ENCODE measurements around the gene STARD10. TPM values are rescaled to one million over a fixed set of nuclear protein-coding genes. Genes with fewer than 3 reads are reported as not detected.

STARD10 gene
- total and polyA plus RNA-seq, 9 of the 15 experiments (the other 6 are each of a cell fraction or from before 2014, with no cell fraction given), result 0.15 to 52.9 (median 32.3) TPM

DNA sequence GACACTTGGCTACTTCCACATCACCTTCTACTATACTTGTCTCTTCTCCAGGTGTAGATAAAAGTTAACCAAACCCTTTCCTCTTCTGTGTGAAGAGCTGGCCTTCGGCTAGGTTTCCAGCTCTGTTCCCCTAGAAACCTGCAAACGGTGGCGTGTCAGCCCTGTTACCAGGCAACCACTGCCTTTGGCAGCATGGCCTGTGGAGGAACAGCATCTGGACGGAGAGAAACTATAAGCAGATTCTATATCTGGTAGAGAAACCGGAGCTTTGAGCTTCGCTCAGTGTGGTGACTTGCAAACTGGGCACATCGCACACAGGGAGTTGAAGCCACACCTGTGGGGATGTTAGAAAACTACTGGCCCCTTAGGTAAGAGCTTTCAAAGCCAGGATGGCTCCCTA is 77.6 kb downstream of the STARD10 start:
- Histone ChIP-seq H3K9ac (ENCODE audit: insufficient read depth in 1 of 2, low read depth in 2 of 2, low read length in 2 of 2) (no peak overlapping the region), H3K9me1 (ENCODE audit: control insufficient read depth, insufficient read depth, low read length) (no peaks in the 10 kb centered on the region), H3K36me3 (ENCODE audit: control insufficient read depth, insufficient read depth, low read length) (peaks cover 73% of the 10 kb centered on the region; the same call in 2 of the 3 replicates), H3K4me2 (ENCODE audit: insufficient read depth, low read length) (no peak overlapping the region), H3K27ac (ENCODE audit: extremely low read depth, low read depth, low read length) (no peak overlapping the region), H4K20me1 (replicated peaks; ENCODE audit: control insufficient read depth, insufficient read depth, low read length) (no peaks in the 10 kb centered on the region), H3K9me3 (replicated peaks; ENCODE audit: control insufficient read depth, insufficient read depth, low read depth, low read length) (no peaks in the 10 kb centered on the region), H3K27me3 (ENCODE audit: control insufficient read depth in 2 of 2, insufficient read depth in 2 of 2, low read length in 2 of 2) (no peaks in the 10 kb centered on the region), H3K79me2 (ENCODE audit: control insufficient read depth, insufficient read depth, low read length) (peaks cover 19% of the 10 kb centered on the region), H3K4me1 (replicated peaks in 1 of 2; ENCODE audit: control insufficient read depth in 2 of 2, insufficient read depth in 2 of 2, low read length in 2 of 2) (peaks cover 0 to 22% of the 10 kb centered on the region in 2 experiments; a peak in 4 of 5 replicates), H2AFZ (ENCODE audit: low read depth, low read length) (no peak overlapping the region), H3K4me3 (no peak overlapping the region)
- FAIRE-seq (no peak), DNase-seq (ENCODE audit: extremely low read depth in 1 of 4, low spot score in 3 of 4) (no peak), ATAC-seq (no peak)
- in situ Hi-C loops (cut with MboI), result no loop called here
- ChIA-PET CTCF (ENCODE audit: low intra/inter-chr PET ratio) (no interaction called here), POLR2A (interaction anchor here (0.7 to 1.9 kb wide), 3 partner anchors 9 to 13 kb away, joined by 3 to 5 read pairs (median 4); no protein-coding TSS in a partner anchor)
- 75% methylated on average over 7 of the region's 7 CpGs for WGBS (ENCODE audit: insufficient coverage, low coverage, missing lambda C conversion rate)
- TF ChIP-seq NONO (IDR thresholded peaks at IDR 0.05; ENCODE audit: low read depth in 2 of 2, low read length in 1 of 2) (no peak), SRSF7 (optimal IDR thresholded peaks at IDR 0.05; ENCODE audit: low read depth, low read length) (no peak), PHF21A (IDR thresholded peaks at IDR 0.05; ENCODE audit: borderline replicate concordance, low read depth) (no peak), RFX1 (IDR thresholded peaks at IDR 0.05) (peak; percentile 51; the same call in 1 of the 2 replicates)
- intact Hi-C loops (cut with micrococcal nuclease), result no loop called here
- BruUV-seq (replicated peaks), result no TSS peak

DNA sequence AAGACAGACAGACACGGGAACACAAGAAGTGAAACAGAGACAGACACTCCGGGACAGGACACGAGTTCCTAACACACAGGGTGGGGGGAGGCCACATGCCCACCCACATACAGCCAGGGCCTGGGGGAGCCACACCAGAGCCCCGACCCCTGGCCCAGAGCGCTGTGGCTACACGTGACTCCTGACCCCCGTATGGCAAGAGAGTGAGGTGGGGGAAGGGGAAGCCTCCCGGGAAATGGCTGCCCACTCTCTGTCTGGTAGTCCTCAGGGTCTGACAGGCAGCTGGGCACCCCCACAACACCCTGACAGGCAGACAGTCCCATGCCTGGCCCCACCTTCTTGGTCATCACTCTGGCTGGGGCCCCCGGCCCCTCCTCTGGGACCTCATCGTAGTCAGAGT is 81.0 kb downstream of the STARD10 start:
- no peaks in the 10 kb centered on the region for H3K9me1 ChIP-seq (ENCODE audit: control insufficient read depth, insufficient read depth, low read length)
- FAIRE-seq (no peak), ATAC-seq (no peak), DNase-seq (ENCODE audit: extremely low read depth in 1 of 4, low spot score in 3 of 4) (no peak)
- peak overlapping the region in 1 of 2 experiments; percentile 36; a peak in 2 of 4 replicates for H3K9ac ChIP-seq (ENCODE audit: insufficient read depth in 1 of 2, low read depth in 2 of 2, low read length in 2 of 2)
- H3K4me2 ChIP-seq (ENCODE audit: insufficient read depth, low read length), result no peak overlapping the region
- no peaks in the 10 kb centered on the region; the same call in 2 of the 3 replicates for H3K79me2 ChIP-seq (ENCODE audit: control insufficient read depth, insufficient read depth, low read length)
- POLR2A ChIA-PET, result no interaction called here
- no peak overlapping the region for H3K27ac ChIP-seq (ENCODE audit: extremely low read depth, low read depth, low read length)
- intact Hi-C loops (cut with micrococcal nuclease), result no loop called here
- CTCF ChIA-PET (ENCODE audit: low intra/inter-chr PET ratio), result no interaction called here
- no peaks in the 10 kb centered on the region for H3K27me3 ChIP-seq (ENCODE audit: control insufficient read depth in 2 of 2, insufficient read depth in 2 of 2, low read length in 2 of 2)
- peaks cover 72% of the 10 kb centered on the region; the same call in 2 of the 3 replicates for H3K36me3 ChIP-seq (ENCODE audit: control insufficient read depth, insufficient read depth, low read length)
- peaks cover 0 to 19% of the 10 kb centered on the region in 2 experiments; a peak in 2 of 5 replicates for H3K4me1 ChIP-seq (replicated peaks in 1 of 2; ENCODE audit: control insufficient read depth in 2 of 2, insufficient read depth in 2 of 2, low read length in 2 of 2)
- in situ Hi-C loops (cut with MboI), result no loop called here
- no peaks in the 10 kb centered on the region for H3K9me3 ChIP-seq (replicated peaks; ENCODE audit: control insufficient read depth, insufficient read depth, low read depth, low read length)
- WGBS (ENCODE audit: insufficient coverage, low coverage, missing lambda C conversion rate), result 90% methylated on average over 7 of the region's 10 CpGs
- TF ChIP-seq BRD9 (IDR thresholded peaks at IDR 0.05; ENCODE audit: low read depth, partially characterized antibody), result no peak
- TF ChIP-seq ZC3H4 (CRISPR knock-in tag; IDR thresholded peaks at IDR 0.05; ENCODE audit: borderline replicate concordance), result no peak
- TF ChIP-seq ZBTB1 (CRISPR knock-in tag; IDR thresholded peaks at IDR 0.05; ENCODE audit: borderline replicate concordance, low read depth), result no peak
- no peak for TF ChIP-seq SAP30 (IDR thresholded peaks at IDR 0.05; ENCODE audit: borderline replicate concordance, insufficient read depth, low read depth, low read length, poor library complexity, severe bottlenecking)
- no peak for TF ChIP-seq CBFA2T2 (conservative IDR thresholded peaks at IDR 0.05)
- TF ChIP-seq, protein P1, sequence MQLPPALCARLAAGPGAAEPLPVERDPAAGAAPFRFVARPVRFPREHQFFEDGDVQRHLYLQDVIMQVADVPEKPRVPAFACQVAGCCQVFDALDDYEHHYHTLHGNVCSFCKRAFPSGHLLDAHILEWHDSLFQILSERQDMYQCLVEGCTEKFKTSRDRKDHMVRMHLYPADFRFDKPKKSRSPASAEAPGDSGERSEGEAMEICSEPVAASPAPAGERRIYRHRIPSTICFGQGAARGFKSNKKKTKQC (CRISPR knock-in tag; IDR thresholded peaks at IDR 0.05), result no peak
- no peak for TF ChIP-seq SP2 (IDR thresholded peaks at IDR 0.05; ENCODE audit: extremely low read depth, low read depth, low read length, poor library complexity, severe bottlenecking)
- no peak for TF ChIP-seq POLR3G (IDR thresholded peaks at IDR 0.05; ENCODE audit: extremely low read depth, insufficient read length, insufficient replicate concordance)
- H3K4me3 ChIP-seq, result no peak overlapping the region
- no peaks in the 10 kb centered on the region for H4K20me1 ChIP-seq (replicated peaks; ENCODE audit: control insufficient read depth, insufficient read depth, low read length)
- H2AFZ ChIP-seq (ENCODE audit: low read depth, low read length), result no peak overlapping the region
- no TSS peak for BruUV-seq (replicated peaks)

Data from K562 (cell line).